Measurements from ENCODE around the gene PTPRN2. TPM values are rescaled to one million over a fixed set of nuclear protein-coding genes. Genes with fewer than 3 reads are reported as not detected.

Gene PTPRN2
- total RNA-seq, 1 experiment from 2014 or later, result 1.1 TPM

DNA sequence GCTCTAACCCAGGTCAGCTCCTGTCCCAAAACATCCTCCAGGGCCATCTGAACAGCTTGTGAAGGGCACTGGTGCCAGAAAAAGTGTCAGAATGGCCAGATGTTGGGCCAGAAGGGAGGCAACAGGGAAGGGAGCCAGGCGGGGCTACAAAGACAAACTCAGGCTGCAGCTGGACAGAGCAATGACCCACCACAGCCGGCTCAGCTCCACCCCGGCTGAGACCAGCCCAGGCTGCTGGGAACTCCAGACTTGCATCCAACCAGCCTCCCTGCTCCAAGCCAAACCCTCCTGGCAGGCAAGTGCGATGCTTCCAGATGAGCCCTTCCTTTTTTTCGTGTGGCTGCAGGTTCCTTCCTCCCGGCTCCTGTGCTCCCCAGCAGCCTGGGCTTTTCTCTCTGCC, 466.9 kb downstream of the PTPRN2 start:
- H3K4me3 ChIP-seq (ENCODE audit: low read depth in 2 of 2, low read length in 2 of 2), result no peak overlapping the region
- in situ Hi-C loops (cut with HindIII; ENCODE audit: low pct_unique_long_range_greater_than_20kb, low sequenced_read_pairs) (no loop called here), intact Hi-C loops (cut with micrococcal nuclease; ENCODE audit: unreplicated experiment) (no loop called here)
- ChIA-PET CTCF (no interaction called here), POLR2A (no interaction called here)
- no peaks in the 10 kb centered on the region for H3K4me1 ChIP-seq (ENCODE audit: control insufficient read depth, insufficient read depth, low read length)
- ATAC-seq, result no peak
- H3K36me3 ChIP-seq (ENCODE audit: control insufficient read depth, insufficient read depth, low read length), result no peaks in the 10 kb centered on the region
- H3K27me3 ChIP-seq (ENCODE audit: control insufficient read depth, insufficient read depth, low read length), result no peaks in the 10 kb centered on the region
- no peak for TF ChIP-seq POLR2AphosphoS5 (IDR thresholded peaks at IDR 0.05; ENCODE audit: low read depth, low read length)
- TF ChIP-seq TCF7L2 (IDR thresholded peaks at IDR 0.05; ENCODE audit: low read depth, low read length), result no peak
- TF ChIP-seq REST (IDR thresholded peaks at IDR 0.05; ENCODE audit: insufficient read depth in 1 of 2, low read depth in 2 of 2, low read length in 1 of 2), result no peak
- TF ChIP-seq CTCF (IDR thresholded peaks at IDR 0.05), result no peak
- no peak for TF ChIP-seq SIN3A (IDR thresholded peaks at IDR 0.05; ENCODE audit: borderline replicate concordance, insufficient read depth, low read depth, low read length)
- no peak for DNase-seq (ENCODE audit: low read depth, low spot score)
- H3K27ac ChIP-seq (ENCODE audit: low read length), result no peak overlapping the region
- peaks cover 8% of the 10 kb centered on the region for H3K9me3 ChIP-seq (ENCODE audit: control insufficient read depth, insufficient read depth, low read depth, low read length)
- no TSS peak for BruUV-seq (replicated peaks)

GRCh38 chr7:158120316-158120715, 467.3 kb downstream of the PTPRN2 start:
- ChIA-PET CTCF (no interaction called here), POLR2A (no interaction called here)
- no TSS peak for BruUV-seq (replicated peaks)
- H3K27me3 ChIP-seq (ENCODE audit: control insufficient read depth, insufficient read depth, low read length), result no peaks in the 10 kb centered on the region
- DNase-seq (ENCODE audit: low read depth, low spot score) (no peak), ATAC-seq (no peak)
- in situ Hi-C loops (cut with HindIII; ENCODE audit: low pct_unique_long_range_greater_than_20kb, low sequenced_read_pairs), result no loop called here
- H3K9me3 ChIP-seq (ENCODE audit: control insufficient read depth, insufficient read depth, low read depth, low read length), result peaks cover 8% of the 10 kb centered on the region
- TF ChIP-seq CTCF (IDR thresholded peaks at IDR 0.05) (no peak), POLR2AphosphoS5 (IDR thresholded peaks at IDR 0.05; ENCODE audit: low read depth, low read length) (no peak)
- no peak overlapping the region for H3K4me3 ChIP-seq (ENCODE audit: low read depth in 2 of 2, low read length in 2 of 2)
- no peak overlapping the region for H3K27ac ChIP-seq (ENCODE audit: low read length)
- intact Hi-C loops (cut with micrococcal nuclease; ENCODE audit: unreplicated experiment), result no loop called here
- no peaks in the 10 kb centered on the region for H3K36me3 ChIP-seq (ENCODE audit: control insufficient read depth, insufficient read depth, low read length)
- no peaks in the 10 kb centered on the region for H3K4me1 ChIP-seq (ENCODE audit: control insufficient read depth, insufficient read depth, low read length)
